GM23338 (cell line): ENCODE results near the gene USP46. TPM values are rescaled to one million over a fixed set of nuclear protein-coding genes. Genes with fewer than 3 reads are reported as not detected.

Experiments
- ATAC-seq: fragments of 200-7000 bp; cut with Tn5 transposase; 3 replicates; pipeline ENCODE4 v1.9.1; 2020
- DNase-seq: peaks from one replicate; pipeline ENCODE4 v3.0.0-alpha.2; 2015; ENCODE audit warnings: low spot score
- H2AFZ ChIP-seq: fragments of 200-600 bp; sonication (generic); 2 replicates; pipeline ENCODE4 v1.8.0; 2016; ENCODE audit warnings: antibody characterized with exemption, mild to moderate bottlenecking, moderate library complexity
- H3F3A ChIP-seq: fragments of 200-600 bp; sonication (generic); replicated peaks from 2 replicates; pipeline ENCODE4 v1.8.0; 2017; ENCODE audit warnings: antibody characterized with exemption, mixed run types, low read depth
- H3K27ac ChIP-seq: fragments of 200-600 bp; sonication (generic); 2 replicates; pipeline ENCODE4 v1.6.1; 2016; ENCODE audit warnings: low read depth
- H3K27me3 ChIP-seq: fragments of 200-600 bp; sonication (generic); 2 replicates; pipeline ENCODE4 v1.8.0; 2016; ENCODE audit warnings: mild to moderate bottlenecking, mixed run types, moderate library complexity; ENCODE audit not compliant: insufficient read depth
- H3K36me3 ChIP-seq: fragments of 200-600 bp; sonication (generic); 2 replicates; pipeline ENCODE4 v1.8.0; 2016; ENCODE audit warnings: mild to moderate bottlenecking; ENCODE audit not compliant: insufficient read depth
- H3K4me1 ChIP-seq: fragments of 200-600 bp; sonication (generic); 2 replicates; pipeline ENCODE4 v1.8.0; 2016; ENCODE audit warnings: mild to moderate bottlenecking, moderate library complexity; ENCODE audit not compliant: insufficient read depth
- H3K4me2 ChIP-seq: fragments of 200-600 bp; sonication (generic); 2 replicates; pipeline ENCODE4 v1.7.1; 2017; ENCODE audit warnings: mixed run types
- H3K4me3 ChIP-seq: fragments of 200-600 bp; sonication (generic); 2 replicates; pipeline ENCODE4 v1.6.1; 2016; ENCODE audit warnings: mixed run types
- H3K79me2 ChIP-seq: fragments of 200-600 bp; sonication (generic); replicated peaks from 2 replicates; pipeline ENCODE4 v1.8.0; 2017; ENCODE audit warnings: mild to moderate bottlenecking; ENCODE audit not compliant: insufficient read depth
- H3K9me2 ChIP-seq: fragments of 200-600 bp; sonication (generic); 2 replicates; pipeline ENCODE4 v1.8.0; 2017; ENCODE audit not compliant: insufficient read depth
- H4K20me1 ChIP-seq: fragments of 200-600 bp; sonication (generic); replicated peaks from 2 replicates; pipeline ENCODE4 v1.8.0; 2017; ENCODE audit warnings: mild to moderate bottlenecking; ENCODE audit not compliant: insufficient read depth
- H3K27ac Mint-ChIP-seq: 2 replicates; pipeline ENCODE4 v1.8.0; 2020; ENCODE audit warnings: inconsistent platforms, mild to moderate bottlenecking, moderate library complexity, mixed read lengths
- H3K27me3 Mint-ChIP-seq: 3 replicates; pipeline ENCODE4 v1.8.0; 2022; ENCODE audit warnings: low read depth, mild to moderate bottlenecking, moderate library complexity, mixed read lengths, inconsistent platforms; ENCODE audit not compliant: insufficient read depth, poor library complexity
- H3K36me3 Mint-ChIP-seq: 3 replicates; pipeline ENCODE4 v1.8.0; 2021; ENCODE audit warnings: low read depth, mild to moderate bottlenecking, inconsistent platforms, moderate library complexity, mixed read lengths
- H3K4me1 Mint-ChIP-seq: 3 replicates; pipeline ENCODE4 v1.8.0; 2020; ENCODE audit warnings: mild to moderate bottlenecking, inconsistent platforms, mixed read lengths
- H3K4me3 Mint-ChIP-seq: 3 replicates; pipeline ENCODE4 v1.8.0; 2021; ENCODE audit warnings: moderate library complexity, mild to moderate bottlenecking, inconsistent platforms, mixed read lengths
- H3K9me3 Mint-ChIP-seq: 3 replicates; pipeline ENCODE4 v1.8.0; 2020; ENCODE audit warnings: moderate library complexity, mild to moderate bottlenecking, inconsistent platforms, mixed read lengths
- CREB1 ChIP-seq: fragments of 250-450 bp; sonication (Bioruptor Pico); IDR thresholded peaks from 2 replicates; pipeline ENCODE4 v1.5.0; 2020; ENCODE audit warnings: low read depth, mild to moderate bottlenecking, moderate library complexity
- EZH2 ChIP-seq: fragments of 200-600 bp; sonication (generic); IDR thresholded peaks from one replicate; pipeline ENCODE4 v1.8.0; 2017; ENCODE audit warnings: antibody characterized with exemption, mild to moderate bottlenecking, low read depth; ENCODE audit not compliant: unreplicated experiment
- EZH2phosphoT487 ChIP-seq: fragments of 200-600 bp; sonication (generic); IDR thresholded peaks from one replicate; pipeline ENCODE4 v1.8.1; 2018; ENCODE audit warnings: antibody characterized with exemption; ENCODE audit not compliant: unreplicated experiment
- JUNB ChIP-seq: IDR thresholded peaks from one replicate; pipeline ENCODE4 v1.6.1; 2016; ENCODE audit warnings: antibody characterized with exemption; ENCODE audit not compliant: unreplicated experiment
- NANOG ChIP-seq: IDR thresholded peaks from 2 replicates; pipeline ENCODE4 v1.6.1; 2016; ENCODE audit warnings: antibody characterized with exemption, borderline replicate concordance
- POLR2AphosphoS5 ChIP-seq: IDR thresholded peaks from 2 replicates; pipeline ENCODE4 v1.6.1; 2016; ENCODE audit warnings: antibody characterized with exemption, low read depth
- STAT1 ChIP-seq: IDR thresholded peaks from one replicate; pipeline ENCODE4 v1.6.1; 2016; ENCODE audit warnings: antibody characterized with exemption; ENCODE audit not compliant: unreplicated experiment
- ZNF114 ChIP-seq: fragments of 250-450 bp; sonication (Bioruptor Pico); IDR thresholded peaks from 2 replicates; pipeline ENCODE4 v1.5.0; 2020; ENCODE audit warnings: mild to moderate bottlenecking, moderate library complexity
- ZNF331 ChIP-seq: fragments of 250-450 bp; sonication (Bioruptor Pico); IDR thresholded peaks from 2 replicates; pipeline ENCODE4 v1.5.0; 2020; ENCODE audit warnings: low read depth, mild to moderate bottlenecking, moderate library complexity
- polyA plus RNA-seq: library from polyadenylated mRNA; unstranded; fragments of >200 nt; fragmentation: Nextera tagmentation; extraction: Ambion mirVana; gene quantifications from 2 replicates; pipeline ENCODE4 v1.2.1, GENCODE V29; 2016
- total RNA-seq: library from RNA; depleted of rRNA; stranded (reverse); fragments of >200 nt; shearing (Covaris generic); gene quantifications from 2 replicates; pipeline ENCODE4 v1.2.3, GENCODE V29; 2014
- TF ChIP-seq, protein P1 (sequence below): fragments of 250-450 bp; sonication (Bioruptor Pico); IDR thresholded peaks from 2 replicates; pipeline ENCODE4 v1.5.0; 2020; ENCODE audit warnings: mild to moderate bottlenecking, moderate library complexity
- TF ChIP-seq, protein P2 (sequence below), 2 experiments: fragments of 200-600 bp in 1 of 2; sonication (generic) in 1 of 2; conservative IDR thresholded peaks; 2 replicates each; pipeline versions ENCODE4 v1.5.1 to v1.6.1; 2016 to 2017; ENCODE audit warnings: antibody characterized with exemption in 2 of 2, low read depth in 2 of 2, mild to moderate bottlenecking in 2 of 2, moderate library complexity in 1 of 2
- TF ChIP-seq, protein P3 (sequence below): IDR thresholded peaks from 2 replicates; pipeline ENCODE4 v1.6.1; 2016; ENCODE audit warnings: antibody characterized with exemption
- TF ChIP-seq, protein P4 (sequence below): IDR thresholded peaks from one replicate; pipeline ENCODE4 v1.6.1; 2018; ENCODE audit warnings: antibody characterized with exemption; ENCODE audit not compliant: unreplicated experiment

USP46 gene
- total and polyA plus RNA-seq, 2 experiments from 2014 or later: 40.5 to 59.4 TPM

DNA sequence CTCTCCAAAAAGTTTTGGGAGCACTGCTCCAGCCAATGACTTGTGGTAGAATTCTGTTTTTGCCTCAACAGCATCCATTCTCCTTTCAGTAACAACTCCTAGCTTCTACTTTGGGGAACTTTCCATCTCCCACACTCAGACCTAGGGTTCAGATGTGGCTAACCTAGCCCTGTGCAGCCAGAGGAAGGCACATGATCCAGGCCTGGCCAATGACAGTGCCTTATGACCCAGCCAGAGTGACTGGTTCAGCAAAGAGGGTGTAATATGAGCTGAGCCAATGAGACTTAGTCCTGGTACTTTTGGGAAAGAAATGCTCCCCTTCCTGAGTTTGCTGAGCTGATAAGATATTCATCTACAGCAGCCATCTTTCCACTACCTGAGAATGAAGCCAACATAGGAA, 5.4 kb upstream of the USP46 start:
- peaks cover 15% of the 10 kb centered on the region for H3K27me3 ChIP-seq
- no peak overlapping the region for H3K27ac Mint-ChIP-seq
- H2AFZ ChIP-seq: no peak overlapping the region
- peaks cover 43% of the 10 kb centered on the region for H3K36me3 Mint-ChIP-seq
- peaks cover 18% of the 10 kb centered on the region; the same call in 1 of the 2 replicates for H3K4me1 ChIP-seq
- no peak overlapping the region for H3K4me2 ChIP-seq
- no peak overlapping the region for H3K27ac ChIP-seq
- 0 out of 2 replicates have a peak, but pooled peaks cover 9% of the 10 kb centered on the region for H3K79me2 ChIP-seq
- no peaks in the 10 kb centered on the region for H4K20me1 ChIP-seq
- no peaks in the 10 kb centered on the region for H3K36me3 ChIP-seq
- peaks cover 10% of the 10 kb centered on the region for H3K27me3 Mint-ChIP-seq
- TF ChIP-seq POLR2AphosphoS5 (no peak), EZH2 (no peak), ZNF331 (no peak), EZH2phosphoT487 (no peak), STAT1 (no peak), NANOG (no peak), JUNB (no peak), ZNF114 (no peak), CREB1 (no peak)
- TF ChIP-seq, protein P1, sequence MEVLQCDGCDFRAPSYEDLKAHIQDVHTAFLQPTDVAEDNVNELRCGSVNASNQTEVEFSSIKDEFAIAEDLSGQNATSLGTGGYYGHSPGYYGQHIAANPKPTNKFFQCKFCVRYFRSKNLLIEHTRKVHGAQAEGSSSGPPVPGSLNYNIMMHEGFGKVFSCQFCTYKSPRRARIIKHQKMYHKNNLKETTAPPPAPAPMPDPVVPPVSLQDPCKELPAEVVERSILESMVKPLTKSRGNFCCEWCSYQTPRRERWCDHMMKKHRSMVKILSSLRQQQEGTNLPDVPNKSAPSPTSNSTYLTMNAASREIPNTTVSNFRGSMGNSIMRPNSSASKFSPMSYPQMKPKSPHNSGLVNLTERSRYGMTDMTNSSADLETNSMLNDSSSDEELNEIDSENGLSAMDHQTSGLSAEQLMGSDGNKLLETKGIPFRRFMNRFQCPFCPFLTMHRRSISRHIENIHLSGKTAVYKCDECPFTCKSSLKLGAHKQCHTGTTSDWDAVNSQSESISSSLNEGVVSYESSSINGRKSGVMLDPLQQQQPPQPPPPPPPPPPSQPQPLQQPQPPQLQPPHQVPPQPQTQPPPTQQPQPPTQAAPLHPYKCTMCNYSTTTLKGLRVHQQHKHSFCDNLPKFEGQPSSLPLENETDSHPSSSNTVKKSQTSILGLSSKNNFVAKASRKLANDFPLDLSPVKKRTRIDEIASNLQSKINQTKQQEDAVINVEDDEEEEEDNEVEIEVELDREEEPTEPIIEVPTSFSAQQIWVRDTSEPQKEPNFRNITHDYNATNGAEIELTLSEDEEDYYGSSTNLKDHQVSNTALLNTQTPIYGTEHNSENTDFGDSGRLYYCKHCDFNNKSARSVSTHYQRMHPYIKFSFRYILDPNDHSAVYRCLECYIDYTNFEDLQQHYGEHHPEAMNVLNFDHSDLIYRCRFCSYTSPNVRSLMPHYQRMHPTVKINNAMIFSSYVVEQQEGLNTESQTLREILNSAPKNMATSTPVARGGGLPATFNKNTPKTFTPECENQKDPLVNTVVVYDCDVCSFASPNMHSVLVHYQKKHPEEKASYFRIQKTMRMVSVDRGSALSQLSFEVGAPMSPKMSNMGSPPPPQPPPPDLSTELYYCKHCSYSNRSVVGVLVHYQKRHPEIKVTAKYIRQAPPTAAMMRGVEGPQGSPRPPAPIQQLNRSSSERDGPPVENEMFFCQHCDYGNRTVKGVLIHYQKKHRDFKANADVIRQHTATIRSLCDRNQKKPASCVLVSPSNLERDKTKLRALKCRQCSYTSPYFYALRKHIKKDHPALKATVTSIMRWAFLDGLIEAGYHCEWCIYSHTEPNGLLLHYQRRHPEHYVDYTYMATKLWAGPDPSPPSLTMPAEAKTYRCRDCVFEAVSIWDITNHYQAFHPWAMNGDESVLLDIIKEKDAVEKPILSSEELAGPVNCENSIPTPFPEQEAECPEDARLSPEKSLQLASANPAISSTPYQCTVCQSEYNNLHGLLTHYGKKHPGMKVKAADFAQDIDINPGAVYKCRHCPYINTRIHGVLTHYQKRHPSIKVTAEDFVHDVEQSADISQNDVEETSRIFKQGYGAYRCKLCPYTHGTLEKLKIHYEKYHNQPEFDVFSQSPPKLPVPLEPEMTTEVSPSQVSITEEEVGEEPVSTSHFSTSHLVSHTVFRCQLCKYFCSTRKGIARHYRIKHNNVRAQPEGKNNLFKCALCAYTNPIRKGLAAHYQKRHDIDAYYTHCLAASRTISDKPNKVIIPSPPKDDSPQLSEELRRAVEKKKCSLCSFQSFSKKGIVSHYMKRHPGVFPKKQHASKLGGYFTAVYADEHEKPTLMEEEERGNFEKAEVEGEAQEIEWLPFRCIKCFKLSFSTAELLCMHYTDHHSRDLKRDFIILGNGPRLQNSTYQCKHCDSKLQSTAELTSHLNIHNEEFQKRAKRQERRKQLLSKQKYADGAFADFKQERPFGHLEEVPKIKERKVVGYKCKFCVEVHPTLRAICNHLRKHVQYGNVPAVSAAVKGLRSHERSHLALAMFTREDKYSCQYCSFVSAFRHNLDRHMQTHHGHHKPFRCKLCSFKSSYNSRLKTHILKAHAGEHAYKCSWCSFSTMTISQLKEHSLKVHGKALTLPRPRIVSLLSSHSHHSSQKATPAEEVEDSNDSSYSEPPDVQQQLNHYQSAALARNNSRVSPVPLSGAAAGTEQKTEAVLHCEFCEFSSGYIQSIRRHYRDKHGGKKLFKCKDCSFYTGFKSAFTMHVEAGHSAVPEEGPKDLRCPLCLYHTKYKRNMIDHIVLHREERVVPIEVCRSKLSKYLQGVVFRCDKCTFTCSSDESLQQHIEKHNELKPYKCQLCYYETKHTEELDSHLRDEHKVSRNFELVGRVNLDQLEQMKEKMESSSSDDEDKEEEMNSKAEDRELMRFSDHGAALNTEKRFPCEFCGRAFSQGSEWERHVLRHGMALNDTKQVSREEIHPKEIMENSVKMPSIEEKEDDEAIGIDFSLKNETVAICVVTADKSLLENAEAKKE (CRISPR knock-in tag): no peak
- TF ChIP-seq, protein P2, sequence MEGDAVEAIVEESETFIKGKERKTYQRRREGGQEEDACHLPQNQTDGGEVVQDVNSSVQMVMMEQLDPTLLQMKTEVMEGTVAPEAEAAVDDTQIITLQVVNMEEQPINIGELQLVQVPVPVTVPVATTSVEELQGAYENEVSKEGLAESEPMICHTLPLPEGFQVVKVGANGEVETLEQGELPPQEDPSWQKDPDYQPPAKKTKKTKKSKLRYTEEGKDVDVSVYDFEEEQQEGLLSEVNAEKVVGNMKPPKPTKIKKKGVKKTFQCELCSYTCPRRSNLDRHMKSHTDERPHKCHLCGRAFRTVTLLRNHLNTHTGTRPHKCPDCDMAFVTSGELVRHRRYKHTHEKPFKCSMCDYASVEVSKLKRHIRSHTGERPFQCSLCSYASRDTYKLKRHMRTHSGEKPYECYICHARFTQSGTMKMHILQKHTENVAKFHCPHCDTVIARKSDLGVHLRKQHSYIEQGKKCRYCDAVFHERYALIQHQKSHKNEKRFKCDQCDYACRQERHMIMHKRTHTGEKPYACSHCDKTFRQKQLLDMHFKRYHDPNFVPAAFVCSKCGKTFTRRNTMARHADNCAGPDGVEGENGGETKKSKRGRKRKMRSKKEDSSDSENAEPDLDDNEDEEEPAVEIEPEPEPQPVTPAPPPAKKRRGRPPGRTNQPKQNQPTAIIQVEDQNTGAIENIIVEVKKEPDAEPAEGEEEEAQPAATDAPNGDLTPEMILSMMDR (conservative IDR thresholded peaks at IDR 0.05; ENCODE audit: low read depth in 2 of 2): no peak
- TF ChIP-seq, protein P3, sequence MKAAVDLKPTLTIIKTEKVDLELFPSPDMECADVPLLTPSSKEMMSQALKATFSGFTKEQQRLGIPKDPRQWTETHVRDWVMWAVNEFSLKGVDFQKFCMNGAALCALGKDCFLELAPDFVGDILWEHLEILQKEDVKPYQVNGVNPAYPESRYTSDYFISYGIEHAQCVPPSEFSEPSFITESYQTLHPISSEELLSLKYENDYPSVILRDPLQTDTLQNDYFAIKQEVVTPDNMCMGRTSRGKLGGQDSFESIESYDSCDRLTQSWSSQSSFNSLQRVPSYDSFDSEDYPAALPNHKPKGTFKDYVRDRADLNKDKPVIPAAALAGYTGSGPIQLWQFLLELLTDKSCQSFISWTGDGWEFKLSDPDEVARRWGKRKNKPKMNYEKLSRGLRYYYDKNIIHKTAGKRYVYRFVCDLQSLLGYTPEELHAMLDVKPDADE: no peak
- TF ChIP-seq, protein P4, sequence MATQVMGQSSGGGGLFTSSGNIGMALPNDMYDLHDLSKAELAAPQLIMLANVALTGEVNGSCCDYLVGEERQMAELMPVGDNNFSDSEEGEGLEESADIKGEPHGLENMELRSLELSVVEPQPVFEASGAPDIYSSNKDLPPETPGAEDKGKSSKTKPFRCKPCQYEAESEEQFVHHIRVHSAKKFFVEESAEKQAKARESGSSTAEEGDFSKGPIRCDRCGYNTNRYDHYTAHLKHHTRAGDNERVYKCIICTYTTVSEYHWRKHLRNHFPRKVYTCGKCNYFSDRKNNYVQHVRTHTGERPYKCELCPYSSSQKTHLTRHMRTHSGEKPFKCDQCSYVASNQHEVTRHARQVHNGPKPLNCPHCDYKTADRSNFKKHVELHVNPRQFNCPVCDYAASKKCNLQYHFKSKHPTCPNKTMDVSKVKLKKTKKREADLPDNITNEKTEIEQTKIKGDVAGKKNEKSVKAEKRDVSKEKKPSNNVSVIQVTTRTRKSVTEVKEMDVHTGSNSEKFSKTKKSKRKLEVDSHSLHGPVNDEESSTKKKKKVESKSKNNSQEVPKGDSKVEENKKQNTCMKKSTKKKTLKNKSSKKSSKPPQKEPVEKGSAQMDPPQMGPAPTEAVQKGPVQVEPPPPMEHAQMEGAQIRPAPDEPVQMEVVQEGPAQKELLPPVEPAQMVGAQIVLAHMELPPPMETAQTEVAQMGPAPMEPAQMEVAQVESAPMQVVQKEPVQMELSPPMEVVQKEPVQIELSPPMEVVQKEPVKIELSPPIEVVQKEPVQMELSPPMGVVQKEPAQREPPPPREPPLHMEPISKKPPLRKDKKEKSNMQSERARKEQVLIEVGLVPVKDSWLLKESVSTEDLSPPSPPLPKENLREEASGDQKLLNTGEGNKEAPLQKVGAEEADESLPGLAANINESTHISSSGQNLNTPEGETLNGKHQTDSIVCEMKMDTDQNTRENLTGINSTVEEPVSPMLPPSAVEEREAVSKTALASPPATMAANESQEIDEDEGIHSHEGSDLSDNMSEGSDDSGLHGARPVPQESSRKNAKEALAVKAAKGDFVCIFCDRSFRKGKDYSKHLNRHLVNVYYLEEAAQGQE: no peak
- peaks cover 12% of the 10 kb centered on the region for H3K4me1 Mint-ChIP-seq
- ATAC-seq (no peak), DNase-seq (no peak)
- peaks cover 11% of the 10 kb centered on the region; the same call in 1 of the 2 replicates for H3K9me2 ChIP-seq
- peaks cover 3% of the 10 kb centered on the region; the same call in 1 of the 2 replicates for H3F3A ChIP-seq
- peaks cover 29% of the 10 kb centered on the region for H3K9me3 Mint-ChIP-seq
- no peak overlapping the region for H3K4me3 Mint-ChIP-seq
- no peak overlapping the region for H3K4me3 ChIP-seq
